ENCODE results near the gene CAPN15.

Gene CAPN15

GRCh38 chr16:525520-526180 is 1.9 kb upstream of the CAPN15 start:
- DNase-seq (ENCODE audit: low read depth in 1 of 2, low spot score in 1 of 2) = peak; percentile 52 to 82

GRCh38 chr16:526181-527014 is 1.1 kb upstream of the CAPN15 start:
- peak in 1 of 2 donors; percentile 36 for DNase-seq (ENCODE audit: low read depth in 1 of 2, low spot score in 1 of 2)

GRCh38 chr16:528111-529011 is 849 bp downstream of the CAPN15 start:
- peak; percentile 15 to 30 for DNase-seq (ENCODE audit: low read depth in 1 of 2, low spot score in 1 of 2)

GRCh38 chr16:529012-529575 is 1.6 kb downstream of the CAPN15 start:
- no peak for DNase-seq (ENCODE audit: low read depth in 1 of 2, low spot score in 1 of 2)

GRCh38 chr16:530111-530817 is 2.8 kb downstream of the CAPN15 start:
- DNase-seq (ENCODE audit: low read depth in 1 of 2, low spot score in 1 of 2) = no peak

- no peak for DNase-seq (ENCODE audit: low read depth in 1 of 2, low spot score in 1 of 2)
Observed at GRCh38 chr16:531494-532125, 4.1 kb downstream of the CAPN15 start.

- DNase-seq (ENCODE audit: low read depth in 1 of 2, low spot score in 1 of 2) = no peak
Observed at GRCh38 chr16:533391-534123, 6.0 kb downstream of the CAPN15 start.

GRCh38 chr16:534135-534534 is 6.6 kb downstream of the CAPN15 start:
- no peak for DNase-seq (ENCODE audit: low read depth in 1 of 2, low spot score in 1 of 2)

GRCh38 chr16:534856-535445 is 7.4 kb downstream of the CAPN15 start:
- no peak for DNase-seq (ENCODE audit: low read depth in 1 of 2, low spot score in 1 of 2)

- DNase-seq (ENCODE audit: low read depth in 1 of 2, low spot score in 1 of 2) = no peak
Observed at GRCh38 chr16:535446-536405, 8.2 kb downstream of the CAPN15 start.

GRCh38 chr16:536746-537145 is 9.2 kb downstream of the CAPN15 start:
- DNase-seq (ENCODE audit: low read depth in 1 of 2, low spot score in 1 of 2) = no peak

- DNase-seq (ENCODE audit: low read depth in 1 of 2, low spot score in 1 of 2) = no peak
Observed at GRCh38 chr16:537415-538335, 10.2 kb downstream of the CAPN15 start.

- DNase-seq (ENCODE audit: low read depth in 1 of 2, low spot score in 1 of 2) = no peak
Observed at GRCh38 chr16:539901-540530, 12.5 kb downstream of the CAPN15 start.

- no peak for DNase-seq (ENCODE audit: low read depth in 1 of 2, low spot score in 1 of 2)
Observed at GRCh38 chr16:540645-541340, 13.3 kb downstream of the CAPN15 start.

- no peak for DNase-seq (ENCODE audit: low read depth in 1 of 2, low spot score in 1 of 2)
Observed at GRCh38 chr16:543301-544164, 16.0 kb downstream of the CAPN15 start.
